HG02973 (cell line): Measurements from ENCODE around the gene COL23A1.

Experiments used
- ATAC-seq: cut with Tn5 transposase; IDR thresholded peaks from one replicate; pipeline ENCODE4 v1.9.1; 2021; ENCODE audit warnings: moderate library complexity; ENCODE audit not compliant: unreplicated experiment

The COL23A1 gene

DNA sequence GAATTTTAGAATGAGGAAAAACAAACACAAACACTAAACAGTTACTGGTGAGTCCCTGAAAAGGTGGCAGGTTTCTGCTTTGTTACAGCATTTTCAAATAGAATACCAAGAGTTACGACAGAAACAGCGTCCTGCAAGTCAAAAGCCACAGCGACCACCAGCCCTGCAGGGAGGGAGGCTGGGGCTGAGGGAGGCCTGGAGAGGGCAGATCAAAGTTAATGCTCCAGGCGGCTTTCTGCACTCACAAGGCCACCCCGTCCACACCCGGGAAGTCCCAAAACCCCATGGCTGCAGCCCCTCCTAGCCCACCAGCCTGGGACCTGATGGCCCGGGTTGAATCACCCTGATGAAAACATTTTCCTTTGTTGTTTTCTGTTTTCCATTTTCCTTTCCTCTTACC lies 29.3 kb downstream of the COL23A1 start:
- no peak for ATAC-seq

DNA sequence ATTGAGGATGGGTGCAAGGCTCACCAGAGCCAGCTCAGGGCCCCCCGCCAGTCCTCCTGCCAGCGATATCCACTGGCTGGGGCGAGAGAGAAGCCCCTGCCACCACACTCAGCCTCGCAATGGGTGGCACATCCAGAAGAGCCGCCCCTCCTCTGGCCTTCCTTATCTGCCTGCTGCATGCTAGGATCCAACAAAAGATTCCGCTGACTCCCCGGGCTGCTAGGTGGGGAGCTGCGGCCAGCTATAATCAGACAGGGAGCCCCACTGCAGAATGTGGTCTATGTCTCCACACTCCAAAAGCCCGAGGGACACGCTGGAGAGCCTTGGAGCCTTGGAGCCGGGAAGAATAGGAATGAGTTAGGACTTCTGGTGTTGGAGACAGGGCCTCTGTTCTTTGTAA lies 32.8 kb downstream of the COL23A1 start:
- no peak for ATAC-seq

DNA sequence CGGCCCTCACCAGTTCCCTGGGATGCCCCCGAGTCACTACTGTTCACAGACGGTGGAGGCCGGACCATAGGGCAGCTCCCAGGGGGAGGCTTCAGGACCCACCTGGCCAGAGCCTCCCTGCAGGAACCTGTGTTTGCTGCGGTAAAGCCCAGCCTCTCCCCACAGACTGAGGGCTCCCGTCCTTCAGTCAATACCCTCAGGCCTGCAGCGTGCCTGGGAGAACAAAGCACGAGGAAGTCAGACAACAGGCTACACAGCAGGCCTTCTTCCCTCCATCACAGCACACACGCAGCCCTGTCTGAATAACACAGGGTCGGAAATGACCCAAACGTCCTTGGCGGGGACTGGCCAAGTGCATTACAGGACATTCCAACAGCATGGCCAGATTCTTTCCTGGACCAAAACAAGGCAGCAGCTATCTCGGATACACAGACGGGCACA lies 34.4 kb downstream of the COL23A1 start:
- no peak for ATAC-seq

DNA sequence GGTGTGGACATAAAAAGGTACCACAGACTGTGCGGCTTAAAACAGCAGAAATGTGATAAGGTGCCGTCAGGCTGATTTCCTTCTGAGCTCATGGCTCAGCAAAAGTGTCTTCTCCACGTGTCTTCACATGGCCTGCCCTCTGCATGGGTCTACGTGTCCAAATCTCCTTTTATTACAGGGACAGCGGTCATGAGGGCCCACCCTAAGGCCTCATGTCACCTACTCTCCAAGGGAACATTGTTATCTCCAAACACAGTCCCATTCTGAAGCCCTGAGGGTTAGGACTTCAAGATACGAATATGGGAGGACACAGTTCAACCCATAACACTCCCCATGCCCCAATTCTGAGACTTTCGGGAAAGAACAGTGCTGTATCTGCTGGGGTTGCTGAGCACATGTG lies 35.2 kb downstream of the COL23A1 start:
- no peak for ATAC-seq

DNA sequence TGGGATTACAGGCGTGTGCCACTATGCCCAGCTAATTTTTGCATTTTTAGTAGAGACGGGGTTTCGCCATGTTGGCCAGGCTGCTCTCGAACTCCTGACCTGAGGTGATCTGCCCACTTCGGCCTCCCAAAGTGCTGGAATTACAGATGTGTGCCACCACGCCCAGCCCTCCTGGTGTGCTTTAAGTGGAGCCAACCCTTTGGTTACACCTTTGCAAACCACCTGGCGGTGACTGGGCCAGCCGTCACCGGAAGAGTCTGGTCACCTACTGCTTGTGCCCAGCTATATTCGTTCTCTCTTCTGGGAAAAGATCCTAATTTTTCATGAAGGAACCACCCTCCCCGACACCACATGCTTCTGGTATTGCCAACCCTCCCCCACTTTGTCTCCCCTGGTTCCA lies 35.9 kb downstream of the COL23A1 start:
- ATAC-seq, result no peak

DNA sequence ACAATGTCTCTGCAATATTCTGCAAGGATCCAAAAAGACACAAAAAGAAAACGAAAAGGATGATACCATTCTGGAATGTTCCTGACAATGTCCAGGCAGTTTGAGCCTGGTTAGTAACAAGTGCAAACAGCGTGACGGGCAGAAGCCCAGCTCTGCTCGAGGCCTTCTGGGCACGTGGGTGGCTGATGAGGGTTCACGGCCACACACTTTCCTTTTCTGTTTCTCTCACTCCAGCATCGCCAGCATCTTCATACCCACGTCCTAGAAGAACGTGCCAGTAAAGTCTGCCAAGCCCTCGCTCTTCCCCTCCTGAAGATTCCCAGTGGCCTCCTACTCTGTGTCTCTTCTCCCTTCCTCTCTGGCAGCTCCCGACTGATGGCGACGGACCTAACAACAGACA lies 36.7 kb downstream of the COL23A1 start:
- no peak for ATAC-seq

DNA sequence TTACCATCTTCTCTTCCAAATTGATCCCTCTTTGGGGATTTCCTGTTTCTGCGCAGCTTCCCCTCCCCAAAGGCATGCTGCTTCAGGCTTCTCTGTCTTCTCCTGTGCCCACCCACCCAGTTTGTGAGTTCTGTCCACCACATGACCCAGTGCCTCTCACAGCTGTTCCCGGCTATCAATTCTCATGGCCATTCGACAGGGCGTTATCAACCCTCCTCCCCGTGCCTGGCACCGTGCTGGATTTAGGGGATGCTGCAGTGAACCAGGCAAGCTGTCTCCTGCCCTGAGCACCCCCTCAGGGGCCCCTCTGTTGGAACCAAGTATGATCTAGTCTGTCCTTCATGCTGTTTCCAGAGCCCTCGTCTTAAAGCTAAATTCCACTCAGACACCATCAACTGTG lies 38.7 kb downstream of the COL23A1 start:
- no peak for ATAC-seq

DNA sequence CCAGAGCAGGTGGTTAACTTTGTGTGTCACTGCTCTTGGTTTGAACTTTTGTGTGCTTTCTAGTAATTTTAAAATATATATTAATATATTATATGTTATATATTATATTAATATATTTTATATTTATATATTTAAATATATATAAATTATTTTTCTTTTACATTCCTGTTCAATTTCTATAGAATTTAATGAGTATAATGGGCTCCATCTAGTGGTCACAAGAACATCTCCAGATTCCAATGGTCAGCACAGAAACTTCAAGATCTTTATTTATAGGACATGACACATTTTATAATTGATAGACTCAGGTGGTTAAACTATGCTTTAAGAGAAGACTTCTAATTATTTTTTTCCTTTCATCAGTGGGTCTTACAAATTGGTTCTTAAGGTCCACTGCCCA lies 39.1 kb downstream of the COL23A1 start:
- ATAC-seq, result no peak

DNA sequence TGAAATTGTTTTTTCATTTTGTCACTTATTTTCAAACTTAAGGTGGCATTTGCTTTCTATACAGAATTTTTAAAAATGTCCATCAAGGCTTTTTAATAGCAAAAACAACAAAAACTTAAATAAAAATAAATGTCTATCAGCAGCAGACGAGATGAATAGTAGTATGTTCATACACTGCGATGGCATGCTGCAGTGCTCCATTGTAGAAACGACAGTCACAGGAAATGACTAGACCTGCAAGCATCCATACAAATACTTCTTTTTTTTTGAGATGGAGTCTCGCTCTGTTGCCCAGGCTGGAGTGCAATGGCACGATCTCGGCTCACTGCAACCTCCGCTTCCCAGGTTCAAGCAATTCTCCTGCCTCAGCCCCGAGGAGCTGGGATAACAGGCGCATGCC lies 41.4 kb downstream of the COL23A1 start:
- no peak for ATAC-seq

DNA sequence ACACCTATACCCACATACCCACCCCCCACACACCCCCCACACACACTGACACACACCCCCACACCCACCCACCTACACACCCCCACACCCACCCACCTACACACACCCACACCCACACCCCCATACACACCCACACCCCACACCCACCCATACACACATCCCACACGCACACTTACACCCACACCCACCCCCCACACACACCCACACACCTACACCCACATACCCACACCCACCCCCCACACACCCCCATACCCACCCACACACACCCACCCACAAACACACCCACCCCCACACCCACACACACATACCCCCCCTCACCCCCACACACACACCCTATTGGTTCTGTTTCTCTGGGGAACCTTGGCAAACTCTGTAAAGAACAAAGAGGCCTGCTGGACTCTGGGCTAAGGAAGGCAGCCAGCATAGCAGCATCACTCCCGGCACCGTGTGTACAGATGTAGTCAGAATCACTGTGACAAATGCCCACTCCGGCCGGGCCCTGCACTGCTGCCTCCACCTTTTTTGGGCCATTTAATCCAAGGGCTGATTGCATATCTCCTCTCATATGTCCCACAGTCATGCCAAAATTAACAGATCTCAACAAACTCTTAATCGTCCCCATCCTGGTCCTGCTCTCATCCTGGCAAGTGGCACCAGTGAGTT lies 42.3 kb downstream of the COL23A1 start:
- ATAC-seq, result no peak

DNA sequence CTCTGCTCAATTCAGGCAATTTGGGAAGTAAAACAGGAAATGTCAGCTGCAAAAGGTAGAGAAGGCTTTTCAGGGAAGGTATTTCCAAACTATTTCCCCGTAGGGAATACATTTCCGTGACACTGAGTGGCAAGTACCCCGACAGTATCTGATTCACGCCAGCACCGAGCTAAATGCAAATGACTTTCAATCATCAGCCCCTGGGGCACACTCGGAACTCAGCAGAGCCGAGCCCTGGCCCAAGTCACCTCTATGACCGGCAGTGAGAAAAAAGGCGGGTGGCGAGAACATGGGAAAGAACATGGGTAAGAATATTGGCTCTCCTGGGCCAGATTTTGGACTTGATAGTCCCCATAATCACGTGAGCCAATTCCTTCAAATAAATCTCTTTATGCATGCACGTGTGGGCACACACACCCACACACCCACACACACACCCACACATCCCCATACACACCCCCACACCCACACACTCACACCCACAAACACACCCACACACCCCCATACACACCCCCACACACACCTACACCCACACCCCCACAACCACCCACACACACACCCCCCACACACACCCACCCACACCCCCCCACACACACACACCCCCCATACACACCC lies 43.0 kb downstream of the COL23A1 start:
- no peak for ATAC-seq

DNA sequence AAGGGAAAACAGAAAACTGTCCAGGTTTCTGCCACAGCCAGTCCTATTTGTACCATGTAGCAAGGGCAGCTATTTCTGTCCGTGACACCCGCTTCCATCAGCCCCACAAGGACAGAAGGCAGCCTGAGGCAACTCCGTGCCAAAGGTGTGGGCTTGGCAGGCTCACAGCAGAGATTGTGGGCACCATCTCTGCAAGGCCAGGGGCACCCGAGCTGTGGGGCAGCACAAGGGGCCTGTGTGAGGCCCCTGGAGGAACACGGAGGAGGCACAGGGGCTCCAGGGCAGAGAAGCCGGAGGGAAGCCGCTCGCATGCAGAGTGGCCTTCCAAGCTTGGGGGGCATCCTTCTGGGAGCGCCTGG lies 43.5 kb downstream of the COL23A1 start:
- ATAC-seq, result no peak

DNA sequence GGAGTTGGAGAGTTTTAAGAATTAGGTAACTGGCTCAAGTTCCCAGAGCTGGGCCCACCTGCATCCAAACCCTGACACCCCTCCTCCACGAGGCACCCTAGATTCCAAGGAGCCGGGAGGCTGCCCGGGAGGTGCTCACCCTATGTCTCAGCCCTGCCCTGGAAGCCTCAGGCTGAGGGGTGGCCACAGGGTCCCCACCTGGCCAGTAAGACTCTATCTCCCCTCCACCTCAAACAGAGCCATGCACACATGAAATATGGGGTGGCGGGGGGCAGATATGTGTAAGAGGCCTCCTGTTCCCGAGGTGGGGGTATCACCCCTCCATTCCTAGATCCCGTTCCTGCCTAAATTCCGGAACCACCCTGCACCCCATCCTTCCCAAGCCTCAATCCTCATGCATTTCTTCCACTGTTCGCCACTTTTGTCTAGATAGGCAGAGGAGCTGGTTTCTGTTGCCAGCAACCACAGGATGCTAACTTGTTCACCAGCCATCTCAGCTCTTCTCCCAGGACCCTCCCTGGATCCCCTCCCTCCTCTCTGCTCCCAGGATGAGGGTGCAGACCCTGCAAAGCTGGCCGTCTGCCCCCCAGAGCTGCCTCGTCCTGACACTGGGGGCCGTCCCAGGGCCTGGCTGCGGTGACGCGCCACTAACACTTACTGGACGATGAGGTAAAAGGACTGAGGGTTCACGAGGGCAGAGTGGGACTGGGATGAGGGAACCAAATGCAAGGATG lies 44.1 kb downstream of the COL23A1 start:
- no peak for ATAC-seq

DNA sequence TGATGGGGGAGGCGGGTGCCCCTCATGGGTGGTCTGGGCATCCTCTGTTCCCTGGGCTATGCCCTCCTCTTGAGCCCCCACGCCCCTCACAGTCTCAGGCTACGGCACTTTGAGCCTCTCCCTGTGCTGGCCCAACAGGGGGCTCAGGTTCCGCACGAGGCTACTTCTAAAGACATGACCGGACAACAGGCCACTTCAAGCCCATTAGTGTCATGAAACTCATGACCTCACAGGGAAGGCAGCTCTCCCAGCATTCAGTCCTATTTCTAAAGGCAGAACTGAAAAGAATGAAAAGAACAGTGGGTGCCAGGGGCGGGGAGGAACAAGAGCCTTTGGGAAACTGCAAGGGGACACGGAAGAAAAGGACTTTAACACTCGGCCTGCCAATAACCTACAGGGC lies 45.0 kb downstream of the COL23A1 start:
- no peak for ATAC-seq

DNA sequence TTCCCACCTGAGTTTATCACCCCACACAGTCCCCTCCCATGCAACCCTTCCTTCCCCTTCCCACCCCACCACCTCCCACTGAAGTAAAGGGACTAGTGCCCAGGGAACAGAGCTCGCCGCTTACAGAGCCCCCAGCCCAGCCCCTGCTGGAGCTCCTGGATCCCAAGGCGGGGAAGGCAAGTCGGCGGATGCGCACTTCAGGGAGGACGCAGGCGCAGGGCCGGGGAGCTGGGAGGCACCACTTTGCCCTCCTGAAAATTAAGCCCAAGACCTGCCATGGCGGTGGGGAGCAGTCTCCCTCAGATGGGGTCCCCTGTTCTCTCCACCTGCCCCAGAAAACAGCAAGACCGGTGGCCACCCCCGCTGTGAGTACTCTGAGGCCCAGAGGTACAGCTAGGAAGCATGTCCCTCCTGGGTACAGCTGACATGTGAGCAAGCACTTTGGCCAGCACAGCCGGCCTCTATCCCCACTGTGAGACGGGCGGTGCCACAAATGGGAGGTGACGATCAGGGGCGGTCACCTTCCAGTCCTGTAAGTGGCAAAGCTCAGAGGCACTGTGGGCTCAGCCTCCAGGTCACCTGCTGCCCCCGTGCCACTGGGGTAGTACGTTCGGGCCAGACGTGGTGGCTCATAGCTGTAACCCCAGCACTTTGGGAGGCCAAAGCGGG lies 45.9 kb downstream of the COL23A1 start:
- ATAC-seq, result no peak

DNA sequence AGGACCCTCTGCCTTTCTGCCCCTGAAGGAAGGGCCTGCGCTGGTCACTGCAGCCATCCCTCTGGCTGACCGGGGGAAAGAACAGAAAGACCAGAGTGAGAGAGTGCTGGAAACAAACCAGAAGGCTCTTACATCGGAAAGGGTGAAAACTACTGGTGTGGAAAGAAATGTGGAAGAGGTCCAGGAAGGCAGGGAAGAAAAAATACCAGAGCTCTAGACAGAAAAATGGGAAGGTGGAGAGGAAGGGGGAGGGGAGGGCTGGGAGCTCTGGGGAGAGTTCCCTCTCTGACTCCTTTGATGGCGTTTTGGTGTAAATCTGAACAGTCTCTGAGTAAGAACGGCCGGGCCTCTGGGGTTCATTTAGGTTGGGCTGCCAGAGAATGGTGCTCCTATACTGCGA lies 47.7 kb downstream of the COL23A1 start:
- no peak for ATAC-seq

DNA sequence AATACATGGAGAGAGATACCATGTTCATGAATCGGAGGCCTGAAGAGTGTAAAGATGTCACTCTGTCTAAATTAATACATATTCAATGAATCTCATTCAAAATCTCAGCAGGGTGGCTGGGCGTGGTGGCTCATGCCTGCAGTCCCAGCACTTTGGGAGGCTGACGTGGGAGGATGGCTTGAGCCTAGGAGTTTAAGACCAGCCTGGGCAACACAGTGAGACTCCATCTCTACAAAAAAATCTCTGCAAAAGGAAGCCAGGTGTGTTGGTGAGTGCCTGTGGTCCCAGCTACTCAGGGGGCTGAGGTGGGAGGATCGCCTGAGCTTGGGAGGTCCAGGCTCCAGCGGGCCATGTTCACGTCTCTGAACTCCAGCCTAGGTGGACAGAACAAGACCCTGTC lies 49.7 kb downstream of the COL23A1 start:
- no peak for ATAC-seq

DNA sequence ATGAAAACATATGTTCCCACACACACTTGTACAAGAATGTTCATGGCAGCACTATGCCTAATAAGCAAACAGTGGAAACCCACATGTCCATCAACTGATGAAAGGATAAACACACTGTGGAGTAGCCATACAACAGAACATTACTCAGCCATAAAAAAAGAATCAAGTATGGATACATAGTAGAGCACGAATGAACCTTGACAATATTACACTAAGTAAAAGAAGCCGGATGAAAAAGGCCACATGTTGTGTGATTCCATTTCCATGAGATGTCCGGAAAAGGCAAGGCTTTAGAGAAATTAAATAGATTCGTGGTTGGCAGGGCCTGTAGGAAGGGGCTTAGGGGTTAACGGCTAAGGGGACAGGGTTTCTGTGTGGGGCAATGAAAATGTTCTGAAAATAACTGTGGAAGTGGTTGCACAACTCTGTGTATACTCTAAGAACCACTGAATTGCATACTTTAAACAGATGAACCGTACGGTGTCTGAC lies 51.4 kb downstream of the COL23A1 start:
- ATAC-seq, result no peak

DNA sequence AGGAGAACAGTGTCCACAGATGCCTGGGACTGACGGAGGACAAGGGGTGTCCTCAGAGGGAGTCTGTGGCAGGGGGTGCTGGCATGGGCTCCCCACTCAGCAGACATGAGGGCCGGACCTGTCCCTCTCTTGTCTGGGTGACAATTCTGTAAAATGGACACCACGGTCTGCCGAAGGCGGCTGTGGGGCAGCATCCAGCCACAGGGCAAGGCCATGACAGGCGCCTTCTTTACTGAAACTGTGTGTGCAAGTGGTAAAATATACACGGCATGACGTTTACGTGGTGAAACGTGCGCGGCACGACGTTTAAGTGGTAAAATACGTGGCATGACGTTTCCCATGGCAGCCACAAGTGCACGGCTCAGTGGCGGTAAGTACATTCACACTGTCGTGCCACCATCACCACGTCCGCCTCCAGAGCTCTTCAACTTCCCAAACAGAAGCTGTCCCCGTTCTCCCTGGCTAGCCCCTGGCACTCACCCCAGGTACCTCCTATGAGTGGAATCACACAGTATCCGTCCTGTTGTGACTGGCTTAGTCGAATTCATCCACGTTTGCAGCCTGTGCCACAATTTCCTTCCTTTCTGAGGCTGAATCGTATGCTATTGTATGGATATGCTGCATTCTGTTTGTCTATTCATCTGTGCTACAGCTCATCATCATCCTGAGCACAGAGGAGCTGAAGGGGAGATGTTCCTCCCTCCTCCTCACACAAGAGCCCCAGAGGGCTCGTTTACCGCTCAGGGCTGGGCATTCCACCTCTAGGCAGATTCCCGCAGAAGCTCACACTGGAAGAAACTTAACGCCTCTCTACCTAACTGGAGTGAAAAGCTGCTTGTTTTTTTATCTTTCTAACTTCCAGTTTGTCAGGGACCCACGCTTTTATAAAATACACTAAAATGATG lies 52.5 kb downstream of the COL23A1 start:
- no peak for ATAC-seq

DNA sequence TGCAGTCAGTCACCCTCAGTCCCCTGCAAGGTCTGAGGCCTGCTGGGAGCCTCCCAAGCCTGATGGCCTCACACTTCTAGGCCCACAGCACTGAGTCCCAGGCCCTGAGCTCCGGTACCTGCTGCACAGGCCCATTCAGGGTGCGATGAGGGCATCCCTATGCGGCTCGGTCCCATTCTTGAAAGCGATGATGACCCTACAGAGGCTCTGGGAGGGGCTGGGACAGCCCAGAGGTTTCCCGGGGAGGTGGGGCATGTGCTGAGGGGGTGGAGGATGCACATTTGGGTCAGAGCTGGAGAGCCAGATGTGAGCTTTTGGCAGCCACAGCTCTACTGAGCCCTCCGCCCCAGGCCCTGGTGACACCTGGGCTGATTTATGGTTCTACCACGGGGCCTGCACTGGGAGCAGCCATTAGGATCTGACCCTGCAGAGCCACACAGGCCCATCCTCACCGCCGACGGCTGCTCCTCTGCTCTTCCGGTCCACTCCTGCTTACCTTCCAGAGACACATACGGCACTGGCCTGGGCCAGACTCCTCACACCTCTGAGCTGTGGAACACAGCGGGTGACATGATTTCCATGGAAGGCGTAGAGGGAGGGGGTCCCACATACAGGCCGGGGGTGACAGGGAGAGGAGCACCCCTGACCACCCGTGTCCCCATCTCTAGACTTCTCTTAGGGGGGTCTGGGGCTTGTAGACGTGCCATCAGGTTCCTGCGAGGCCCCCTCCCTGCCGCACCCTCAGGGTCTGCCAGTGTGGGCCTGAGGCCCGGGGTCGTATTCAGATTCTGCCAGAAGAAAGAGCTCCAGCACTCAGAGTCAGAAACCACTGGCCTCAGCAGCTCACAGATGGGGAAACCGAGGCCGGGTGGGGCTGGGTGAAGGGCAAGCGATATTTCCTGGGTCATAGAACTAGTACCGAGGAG lies 53.4 kb downstream of the COL23A1 start:
- ATAC-seq, result no peak
